ENCODE results near the gene EFCAB7. TPM values are rescaled to one million over a fixed set of nuclear protein-coding genes. Genes with fewer than 3 reads are reported as not detected.

The EFCAB7 gene
- total RNA-seq, 4 donors from 2014 or later = 1.9 to 6.1 (median 4.2) TPM

DNA sequence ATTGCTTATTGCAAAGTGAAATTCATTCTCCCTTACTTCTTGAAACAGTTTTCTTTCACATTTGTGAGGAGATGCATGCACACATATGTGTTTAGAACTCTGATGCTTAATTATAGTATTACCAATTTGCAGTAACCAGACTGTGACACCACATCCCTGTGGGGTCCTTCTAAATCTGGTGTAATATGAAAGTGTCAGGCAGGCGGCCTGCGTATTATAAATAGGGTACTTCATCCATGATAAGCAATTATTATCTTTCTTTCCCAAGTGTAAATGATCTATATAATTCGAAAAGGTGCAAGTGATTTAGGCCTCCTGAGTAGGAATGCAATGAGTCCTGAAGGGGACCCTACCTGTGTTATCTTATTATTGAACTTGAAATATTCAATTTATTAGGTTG lies 876 bp downstream of the EFCAB7 start:
- ATAC-seq (ENCODE audit: low FRiP score) (no peak), DNase-seq (ENCODE audit: low spot score) (no peak)
- TF ChIP-seq, protein P1, sequence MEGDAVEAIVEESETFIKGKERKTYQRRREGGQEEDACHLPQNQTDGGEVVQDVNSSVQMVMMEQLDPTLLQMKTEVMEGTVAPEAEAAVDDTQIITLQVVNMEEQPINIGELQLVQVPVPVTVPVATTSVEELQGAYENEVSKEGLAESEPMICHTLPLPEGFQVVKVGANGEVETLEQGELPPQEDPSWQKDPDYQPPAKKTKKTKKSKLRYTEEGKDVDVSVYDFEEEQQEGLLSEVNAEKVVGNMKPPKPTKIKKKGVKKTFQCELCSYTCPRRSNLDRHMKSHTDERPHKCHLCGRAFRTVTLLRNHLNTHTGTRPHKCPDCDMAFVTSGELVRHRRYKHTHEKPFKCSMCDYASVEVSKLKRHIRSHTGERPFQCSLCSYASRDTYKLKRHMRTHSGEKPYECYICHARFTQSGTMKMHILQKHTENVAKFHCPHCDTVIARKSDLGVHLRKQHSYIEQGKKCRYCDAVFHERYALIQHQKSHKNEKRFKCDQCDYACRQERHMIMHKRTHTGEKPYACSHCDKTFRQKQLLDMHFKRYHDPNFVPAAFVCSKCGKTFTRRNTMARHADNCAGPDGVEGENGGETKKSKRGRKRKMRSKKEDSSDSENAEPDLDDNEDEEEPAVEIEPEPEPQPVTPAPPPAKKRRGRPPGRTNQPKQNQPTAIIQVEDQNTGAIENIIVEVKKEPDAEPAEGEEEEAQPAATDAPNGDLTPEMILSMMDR (IDR thresholded peaks at IDR 0.05) = no peak

DNA sequence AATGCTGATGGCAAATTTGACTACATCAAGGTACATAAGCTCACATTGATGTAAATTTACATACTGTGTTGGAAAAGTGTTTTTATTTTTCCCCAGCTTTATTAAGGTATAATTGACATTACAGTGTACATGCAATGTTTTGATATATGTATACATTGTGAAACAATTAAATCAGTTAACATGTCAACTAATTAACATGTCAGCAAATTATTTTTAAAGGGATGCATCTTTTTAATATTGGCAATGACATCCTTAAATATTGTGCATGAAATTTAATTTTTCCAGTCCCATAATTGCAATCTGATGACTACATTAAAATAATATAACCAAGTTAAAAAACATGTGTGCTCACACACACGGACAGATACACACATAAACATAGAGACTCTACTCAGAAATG lies 9.4 kb downstream of the EFCAB7 start:
- DNase-seq (ENCODE audit: low spot score) (no peak), ATAC-seq (ENCODE audit: low FRiP score) (no peak)
- TF ChIP-seq, protein P1 (IDR thresholded peaks at IDR 0.05) = no peak

DNA sequence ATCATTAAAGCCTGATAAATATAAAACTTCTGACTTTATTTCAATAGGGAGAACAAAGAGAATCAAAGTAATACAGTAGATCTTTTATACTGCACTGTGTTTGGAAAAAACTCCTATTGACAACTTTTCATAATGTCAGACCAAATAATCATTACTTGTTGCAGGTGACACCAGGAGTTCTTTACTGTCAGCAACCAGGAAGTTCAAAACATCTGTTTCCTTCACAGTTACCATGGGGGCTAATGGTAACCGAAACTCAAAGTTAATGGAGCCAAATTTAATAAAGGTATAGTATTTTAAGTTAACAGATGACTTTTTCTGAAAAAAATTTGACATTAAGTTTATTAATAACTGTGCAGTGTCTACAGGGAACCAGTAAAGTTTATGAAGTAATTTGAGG lies 10.6 kb downstream of the EFCAB7 start:
- no peak for ATAC-seq (ENCODE audit: low FRiP score)
- TF ChIP-seq, protein P1 (IDR thresholded peaks at IDR 0.05) = no peak
- DNase-seq (ENCODE audit: low spot score) = no peak

DNA sequence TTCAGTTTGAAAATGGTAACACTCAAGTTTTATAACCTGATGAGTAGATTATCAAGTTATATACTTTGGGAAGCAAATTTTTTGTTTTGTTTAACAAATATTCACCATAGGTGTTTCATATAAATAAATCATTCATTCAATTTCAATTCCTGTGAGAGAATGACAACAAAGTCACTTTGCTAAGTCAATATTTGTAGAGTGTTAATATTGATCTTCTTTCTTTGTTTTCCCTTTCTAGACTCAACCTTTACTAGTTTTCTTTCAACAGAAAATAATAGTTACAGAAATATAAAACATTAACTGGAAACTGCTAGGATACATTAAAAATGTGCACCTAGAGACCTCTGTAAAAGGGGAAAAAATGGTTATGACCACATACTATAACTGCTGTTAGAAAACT lies 11.1 kb downstream of the EFCAB7 start:
- ATAC-seq (ENCODE audit: low FRiP score) (no peak), DNase-seq (ENCODE audit: low spot score) (no peak)
- TF ChIP-seq, protein P1 (IDR thresholded peaks at IDR 0.05) = no peak

DNA sequence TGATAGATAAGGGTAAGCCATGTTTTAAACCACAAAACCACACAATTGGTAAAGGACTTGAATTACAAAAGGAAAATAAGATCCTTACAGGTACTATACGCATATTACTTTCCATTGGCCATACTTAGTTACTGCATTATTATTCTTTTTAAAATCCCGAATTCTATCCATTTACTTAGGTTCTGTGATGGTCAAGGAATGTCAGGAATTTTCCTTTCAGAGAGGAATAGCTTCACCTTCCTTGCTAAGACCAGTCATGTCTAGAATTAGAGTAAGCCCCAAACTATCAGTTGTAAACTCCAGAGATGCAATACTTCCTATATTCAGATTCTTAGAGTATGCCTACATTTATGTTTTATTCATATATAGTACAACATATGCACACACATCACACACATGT lies 13.7 kb downstream of the EFCAB7 start:
- TF ChIP-seq, protein P1 (IDR thresholded peaks at IDR 0.05) = no peak
- no peak for ATAC-seq (ENCODE audit: low FRiP score)
- DNase-seq (ENCODE audit: low spot score) = no peak

DNA sequence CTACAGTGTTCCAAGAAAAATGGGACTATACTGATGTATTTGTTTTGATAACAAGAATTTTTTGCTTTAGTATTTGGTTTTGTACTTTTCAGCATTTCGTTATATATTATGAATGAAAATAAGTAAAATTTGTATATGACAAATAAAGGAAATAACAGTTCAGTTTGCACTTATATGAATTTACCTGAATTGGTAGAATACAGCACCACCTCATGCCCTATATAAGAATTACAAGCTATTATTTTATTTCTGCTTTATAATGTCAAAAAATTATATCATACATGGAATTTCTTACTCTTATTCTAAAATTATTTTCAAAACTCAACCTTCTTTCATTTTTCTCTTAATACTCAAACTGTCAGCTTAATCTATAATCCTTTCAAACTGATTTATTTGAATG lies 14.6 kb downstream of the EFCAB7 start:
- ATAC-seq (ENCODE audit: low FRiP score) (no peak), DNase-seq (ENCODE audit: low spot score) (no peak)
- TF ChIP-seq, protein P1 (IDR thresholded peaks at IDR 0.05) = no peak

DNA sequence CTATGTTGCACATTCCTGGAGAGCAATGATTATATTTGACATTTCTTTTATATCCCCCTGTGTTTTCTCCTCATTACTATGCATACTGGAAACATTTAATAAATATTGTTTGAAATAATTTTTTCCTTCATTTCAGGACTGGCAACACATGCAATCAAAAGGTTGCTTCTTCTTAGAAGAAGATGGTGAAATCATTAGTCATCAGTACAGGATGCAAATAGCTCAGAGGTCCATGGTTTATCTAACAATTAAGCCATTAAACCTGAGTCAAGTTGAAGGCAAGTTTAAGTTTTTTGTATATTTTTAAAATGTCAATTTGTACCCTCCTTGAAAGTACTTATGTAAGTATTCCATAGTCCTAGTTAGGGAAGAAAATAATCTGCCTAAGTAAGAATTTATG lies 22.5 kb downstream of the EFCAB7 start:
- no peak for ATAC-seq (ENCODE audit: low FRiP score)
- DNase-seq (ENCODE audit: low spot score) = no peak
- TF ChIP-seq, protein P1 (IDR thresholded peaks at IDR 0.05) = no peak
